Right cardiac atrium (tissue), 5 donors: ENCODE results near the gene OR2A12. TPM values are rescaled to one million over a fixed set of nuclear protein-coding genes. Genes with fewer than 3 reads are reported as not detected.
"Not testable (repeated sequence)": the region's sequence is repeated elsewhere in the genome, so short reads cannot be mapped to it uniquely, and the experiment has no call there.

Experiments
- ATAC-seq, 2 donors: fragments of 200-7000 bp; cut with Tn5 transposase; one replicate each; pipeline versions ENCODE4 v1.8.0 to v1.9.1; 2020; ENCODE audit warnings: moderate library complexity in 2 of 2, mild to moderate bottlenecking in 1 of 2
- DNase-seq, 3 donors: peaks; one replicate each; pipeline ENCODE4 v3.0.0-alpha.2; 2020
- H3K27ac ChIP-seq: one replicate; pipeline ENCODE4 v1.5.1; 2013; ENCODE audit warnings: mild to moderate bottlenecking, low read length, control low read depth, moderate library complexity
- H3K27me3 ChIP-seq: one replicate; pipeline ENCODE4 v1.6.1; 2013; ENCODE audit not compliant: control insufficient read depth, insufficient read depth
- H3K4me1 ChIP-seq: one replicate; pipeline ENCODE4 v1.6.1; 2013; ENCODE audit warnings: low read length; ENCODE audit not compliant: control insufficient read depth, insufficient read depth
- H3K4me3 ChIP-seq: one replicate; pipeline ENCODE4 v1.5.1; 2013; ENCODE audit warnings: low read length, control low read depth
- H3K9me3 ChIP-seq: one replicate; pipeline ENCODE4 v1.6.1; 2013; ENCODE audit warnings: low read length; ENCODE audit not compliant: control insufficient read depth
- WGBS: extraction: QIAGEN DNeasy Blood & Tissue Kit; methylation state at CpG from one replicate; pipeline ENCODE4 v1.1.7; 2013; 5-methylcytosine and 5-hydroxymethylcytosine counted together
- intact Hi-C, 4 donors: fragments of 100-400 bp; cut with DNase I; formaldehyde crosslinking; loops; one replicate each; pipeline versions ENCODE4 v1.11.0 to v1.14.0; 2022 to 2023
- polyA plus RNA-seq: library from polyadenylated mRNA; stranded (reverse); fragments of 200-250 nt; gene quantifications from one replicate; pipeline ENCODE4 v1.2.3, GENCODE V29; 2013
- total RNA-seq, 4 donors: library from RNA; stranded (reverse); fragmentation: NEBNext Ultra II Directional; extraction: Animal tissue kit (Norgen Biotek cat#: 25700); gene quantifications; one replicate each; pipeline ENCODE4 v1.2.1, GENCODE V29; 2021
- donor health status: healthy with polysubstance abuse.
- donor health status: DM: no; HTN: yes; CAD: no.
- donor health status: DM: no; HTN: no; CAD: no.
- donor health status: DM: no; HTN: yes; CAD: no; lungs with severe emphysema.
- donor health status: DM: yes; HTN: yes; CAD: no.

The OR2A12 gene
- total and polyA plus RNA-seq, 5 donors, result not detected

DNA sequence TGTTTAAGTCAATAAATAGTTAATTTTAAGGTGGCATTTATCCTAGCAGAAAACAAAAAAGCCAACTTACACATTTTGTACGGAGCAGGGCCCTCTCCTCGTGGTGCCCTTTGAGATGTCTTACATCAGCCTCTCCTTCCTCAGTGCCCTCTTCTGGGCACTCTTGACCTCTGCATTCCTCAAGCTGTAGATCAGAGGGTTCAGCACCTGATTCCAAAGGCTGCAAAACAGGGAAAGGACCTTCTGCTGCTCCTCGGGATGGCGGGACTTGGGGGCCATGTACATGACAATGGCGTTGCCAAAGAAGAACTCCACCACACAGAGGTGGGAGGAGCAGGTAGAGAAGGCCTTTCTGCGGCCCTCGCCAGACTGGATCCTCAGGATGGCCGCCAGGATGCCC lies 32.3 kb downstream of the OR2A12 start:
- no peaks in the 10 kb centered on the region for H3K9me3 ChIP-seq
- no peak overlapping the region for H3K27ac ChIP-seq
- no peak for ATAC-seq
- H3K27me3 ChIP-seq, result no peaks in the 10 kb centered on the region
- 69% methylated on average over 8 of the region's 8 CpGs for WGBS
- no peaks in the 10 kb centered on the region for H3K4me1 ChIP-seq
- DNase-seq, result no peak
- H3K4me3 ChIP-seq, result no peak overlapping the region
- intact Hi-C loops, result no loop called here

DNA sequence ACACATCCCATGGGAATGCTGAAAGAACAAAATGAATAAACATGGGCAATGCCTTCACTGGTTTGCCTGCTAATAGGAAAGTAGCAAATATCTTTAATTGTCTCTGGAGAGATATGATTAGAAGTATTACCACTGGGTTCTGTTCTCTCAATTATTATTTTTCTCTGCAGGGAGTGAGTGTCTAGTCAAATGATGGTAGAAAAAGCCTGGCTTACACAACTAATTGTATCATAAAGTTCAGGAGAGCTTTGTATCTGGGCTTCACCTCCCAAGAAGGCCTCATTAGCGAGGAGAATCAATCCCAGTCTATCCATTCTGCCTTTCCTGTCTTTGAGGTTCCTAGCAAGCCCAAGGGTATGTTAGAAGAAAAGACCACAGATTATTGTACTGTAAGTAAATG lies 36.8 kb downstream of the OR2A12 start, which contains the start of gene OR2A14:
Gene OR2A14 (plus strand): TSS at position 301 of the 400 bp plus-strand sequence. CDS start 5,937 bp downstream, outside the sequence.
- no peak within 1 kb of the TSS for H3K4me3 ChIP-seq
- DNase-seq (no peak), ATAC-seq (no peak)
- H3K27ac ChIP-seq, result no peak within 1 kb of the TSS
- no peaks in the 10 kb centered on the region for H3K9me3 ChIP-seq
- H3K27me3 ChIP-seq, result no peaks in the 10 kb centered on the region
- WGBS, result 85% methylated on average over 1 of the region's 1 CpG
- intact Hi-C loops, result no loop called here
- H3K4me1 ChIP-seq, result no peaks in the 10 kb centered on the region

DNA sequence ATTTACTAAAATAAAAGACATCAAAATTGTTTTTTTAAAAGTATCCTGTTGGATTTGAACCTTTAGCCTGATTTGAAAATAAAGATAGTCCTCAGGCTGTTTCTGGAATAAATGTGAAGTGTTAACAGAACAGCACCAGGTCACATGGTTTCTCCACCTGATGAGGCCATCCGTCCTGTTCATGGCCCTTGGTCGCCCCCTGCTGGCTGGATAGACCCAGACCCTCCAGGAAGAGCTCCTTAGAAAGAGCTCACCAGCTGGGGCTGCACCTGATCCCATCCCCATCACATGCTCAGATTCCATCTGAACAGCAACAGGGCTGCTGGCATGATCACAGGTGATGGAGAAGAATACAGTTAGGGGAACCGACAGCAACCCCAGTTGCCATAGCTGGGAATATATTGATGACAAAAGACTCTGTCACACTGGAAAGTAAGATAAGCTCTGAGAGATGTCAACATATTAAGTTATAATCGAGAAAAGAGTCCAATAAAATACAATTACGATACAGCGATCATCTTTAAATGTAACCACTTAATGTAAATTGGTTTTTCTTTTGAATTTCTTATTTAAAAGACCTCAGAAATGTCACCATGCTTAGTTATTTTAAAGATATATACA lies 41.7 kb downstream of the OR2A12 start:
- ATAC-seq (peak; percentile 88 to 89), DNase-seq (peak; percentile 85 to 95 (median 91))
- H3K4me1 ChIP-seq, result no peaks in the 10 kb centered on the region
- H3K27ac ChIP-seq, result no peak overlapping the region
- H3K27me3 ChIP-seq, result no peaks in the 10 kb centered on the region
- no peaks in the 10 kb centered on the region for H3K9me3 ChIP-seq
- H3K4me3 ChIP-seq, result no peak overlapping the region
- WGBS, result 32% methylated on average over 6 of the region's 6 CpGs
- intact Hi-C loops, result no loop called here

DNA sequence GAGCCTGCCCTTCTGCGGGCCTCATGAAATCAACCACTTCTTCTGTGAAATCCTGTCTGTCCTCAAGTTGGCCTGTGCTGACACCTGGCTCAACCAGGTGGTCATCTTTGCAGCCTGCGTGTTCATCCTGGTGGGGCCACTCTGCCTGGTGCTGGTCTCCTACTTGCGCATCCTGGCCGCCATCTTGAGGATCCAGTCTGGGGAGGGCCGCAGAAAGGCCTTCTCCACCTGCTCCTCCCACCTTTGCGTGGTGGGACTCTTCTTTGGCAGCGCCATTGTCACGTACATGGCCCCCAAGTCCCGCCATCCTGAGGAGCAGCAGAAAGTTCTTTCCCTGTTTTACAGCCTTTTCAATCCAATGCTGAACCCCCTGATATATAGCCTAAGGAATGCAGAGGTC lies 43.5 kb downstream of the OR2A12 start:
- H3K27ac ChIP-seq, H3K9me3 ChIP-seq, H3K4me1 ChIP-seq, ATAC-seq, intact Hi-C loops, DNase-seq, H3K4me3 ChIP-seq, H3K27me3 ChIP-seq: not testable (repeated sequence)
- WGBS, result 91% methylated on average over 9 of the region's 9 CpGs

DNA sequence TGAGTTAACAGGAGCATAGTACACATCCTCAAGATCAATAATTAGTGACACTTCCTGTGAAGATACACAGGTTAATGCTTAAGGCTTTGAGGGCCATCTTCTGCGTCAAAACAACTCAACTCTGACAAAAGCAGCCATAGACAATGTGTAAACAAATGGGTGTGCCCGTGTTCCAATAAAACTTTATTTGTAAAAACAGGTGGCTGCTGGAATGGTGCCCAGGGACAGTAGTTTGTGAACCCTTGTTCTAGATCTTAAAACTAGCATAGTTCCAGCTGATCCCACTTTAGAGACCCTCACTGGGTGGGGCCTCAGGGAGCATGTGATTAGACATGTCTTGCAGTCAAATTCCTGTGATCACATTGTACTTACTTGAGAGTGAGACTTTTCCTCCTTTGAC lies 44.7 kb downstream of the OR2A12 start:
- Histone ChIP-seq H3K4me1 (no peaks in the 10 kb centered on the region), H3K27me3 (no peaks in the 10 kb centered on the region), H3K27ac (no peak overlapping the region), H3K9me3 (no peaks in the 10 kb centered on the region), H3K4me3 (no peak overlapping the region)
- no peak for DNase-seq
- no peak for ATAC-seq
- WGBS, result 85% methylated on average over 2 of the region's 2 CpGs
- intact Hi-C loops, result no loop called here

DNA sequence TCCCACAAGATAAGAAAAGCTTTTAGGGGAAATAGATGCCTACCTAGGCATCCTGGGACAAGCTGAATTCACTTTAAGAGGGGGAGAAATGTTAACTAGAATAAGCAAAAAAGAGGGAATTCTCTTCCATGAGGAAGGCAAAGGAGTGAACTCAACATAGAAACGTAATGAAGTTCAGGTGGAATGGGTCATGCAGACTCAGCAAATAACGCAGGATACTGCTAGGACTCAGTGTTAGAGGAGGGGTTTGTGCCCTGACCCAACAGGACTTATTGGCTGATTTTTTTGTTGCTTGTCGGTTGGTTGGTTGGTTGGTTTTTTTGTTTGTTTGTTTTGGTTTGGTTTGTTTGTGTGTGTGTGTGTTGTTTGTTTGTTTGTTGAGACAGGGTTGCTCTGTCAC lies 46.2 kb downstream of the OR2A12 start:
- no peak overlapping the region for H3K4me3 ChIP-seq
- ATAC-seq (no peak), DNase-seq (no peak)
- H3K27me3 ChIP-seq, result no peaks in the 10 kb centered on the region
- no peaks in the 10 kb centered on the region for H3K9me3 ChIP-seq
- intact Hi-C loops, result no loop called here
- no peak overlapping the region for H3K27ac ChIP-seq
- WGBS, result 71% methylated on average over 3 of the region's 3 CpGs
- H3K4me1 ChIP-seq, result no peaks in the 10 kb centered on the region

DNA sequence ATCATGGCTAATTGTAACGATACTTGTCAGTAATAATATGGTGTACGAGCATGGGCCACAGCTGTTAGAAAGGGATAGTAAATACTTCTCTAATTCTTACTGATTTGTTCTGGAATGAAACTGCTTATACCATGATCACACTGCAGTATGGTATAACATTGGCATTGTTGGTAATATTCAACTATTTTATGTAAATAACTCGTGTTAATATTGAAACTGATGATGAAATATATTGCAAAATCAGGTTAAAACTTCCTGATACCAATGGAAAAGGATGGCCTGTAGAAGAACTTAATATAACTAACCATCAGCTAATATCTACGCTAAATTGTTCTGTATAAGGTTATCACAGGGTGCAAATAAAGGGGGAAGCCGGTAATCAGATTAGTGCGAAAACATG lies 47.2 kb downstream of the OR2A12 start:
- Histone ChIP-seq H3K4me3 (no peak overlapping the region), H3K4me1 (no peaks in the 10 kb centered on the region), H3K27me3 (no peaks in the 10 kb centered on the region), H3K9me3 (no peaks in the 10 kb centered on the region), H3K27ac (no peak overlapping the region)
- intact Hi-C loops, result no loop called here
- no peak for ATAC-seq
- 81% methylated on average over 6 of the region's 6 CpGs for WGBS
- DNase-seq, result no peak

DNA sequence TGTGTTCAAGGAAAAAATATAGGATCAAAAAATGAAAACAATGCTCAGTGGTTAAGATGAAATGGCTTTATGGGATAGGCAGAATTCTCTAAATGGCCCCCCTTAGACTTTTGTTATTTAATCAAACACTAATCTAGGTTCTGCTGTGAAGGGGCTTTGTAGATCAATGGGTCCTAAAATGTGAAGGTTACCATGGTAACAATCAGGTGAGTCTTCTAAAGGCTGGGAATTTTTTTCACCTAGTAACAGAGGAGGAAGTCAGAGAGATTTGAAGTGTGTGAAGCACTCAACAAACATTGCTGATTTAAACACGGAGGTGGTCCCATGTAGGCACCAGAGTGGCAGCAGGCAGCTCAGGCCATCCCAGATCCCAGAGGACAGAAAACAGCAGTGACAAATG lies 48.0 kb downstream of the OR2A12 start:
- H3K4me1 ChIP-seq, result no peaks in the 10 kb centered on the region
- H3K27me3 ChIP-seq, result no peaks in the 10 kb centered on the region
- WGBS, result 76% methylated on average over 1 of the region's 1 CpG
- H3K4me3 ChIP-seq, result no peak overlapping the region
- ATAC-seq (no peak), DNase-seq (no peak)
- H3K27ac ChIP-seq, result no peak overlapping the region
- intact Hi-C loops, result no loop called here
- H3K9me3 ChIP-seq, result no peaks in the 10 kb centered on the region

DNA sequence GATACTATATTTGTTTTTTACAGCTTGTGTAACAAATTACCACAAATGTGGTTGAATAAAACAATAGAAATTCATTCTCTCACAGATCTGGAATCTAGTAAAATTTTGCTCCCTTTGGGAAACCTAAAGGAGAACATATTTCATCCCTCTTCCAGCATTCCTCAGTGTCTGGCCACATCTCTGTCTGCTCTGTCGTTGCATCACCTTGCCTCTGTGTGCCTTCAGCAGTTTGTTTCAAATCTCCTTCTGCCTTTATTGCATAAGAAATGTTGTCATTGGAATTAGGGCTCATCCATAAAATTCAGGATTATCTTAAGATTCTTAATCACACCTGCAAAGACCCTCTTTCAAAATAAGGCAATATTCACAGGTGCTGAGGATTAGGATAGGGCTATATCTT lies 51.4 kb downstream of the OR2A12 start:
- intact Hi-C loops, result no loop called here
- no peak overlapping the region for H3K4me3 ChIP-seq
- 68% methylated on average over 1 of the region's 1 CpG for WGBS
- H3K27ac ChIP-seq, result no peak overlapping the region
- DNase-seq (no peak), ATAC-seq (no peak)
- no peaks in the 10 kb centered on the region for H3K9me3 ChIP-seq
- no peaks in the 10 kb centered on the region for H3K4me1 ChIP-seq
- no peaks in the 10 kb centered on the region for H3K27me3 ChIP-seq

DNA sequence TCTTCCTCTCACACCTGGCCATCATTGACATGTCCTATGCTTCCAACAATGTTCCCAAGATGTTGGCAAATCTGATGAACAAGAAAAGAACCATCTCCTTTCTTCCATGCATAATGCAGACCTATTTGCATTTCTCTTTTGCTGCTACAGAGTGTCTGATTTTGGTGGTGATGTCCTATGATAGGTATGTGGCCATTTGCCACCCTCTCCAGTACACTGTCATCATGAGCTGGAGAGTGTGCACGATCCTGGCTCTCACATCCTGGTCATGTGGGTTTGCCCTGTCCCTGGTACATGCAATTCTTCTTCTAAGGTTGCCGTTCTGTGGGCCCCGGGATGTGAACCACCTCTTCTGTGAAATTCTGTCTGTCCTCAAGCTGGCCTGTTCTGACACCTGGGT lies 56.1 kb downstream of the OR2A12 start:
- intact Hi-C loops, result no loop called here
- ATAC-seq, result no peak
- H3K27me3 ChIP-seq, result no peaks in the 10 kb centered on the region
- H3K27ac ChIP-seq, result no peak overlapping the region
- no peaks in the 10 kb centered on the region for H3K9me3 ChIP-seq
- no peak for DNase-seq
- no peaks in the 10 kb centered on the region for H3K4me1 ChIP-seq
- whole genome bisulfite sequencing, result 80% methylated on average over 3 of the region's 3 CpGs
- no peak overlapping the region for H3K4me3 ChIP-seq

DNA sequence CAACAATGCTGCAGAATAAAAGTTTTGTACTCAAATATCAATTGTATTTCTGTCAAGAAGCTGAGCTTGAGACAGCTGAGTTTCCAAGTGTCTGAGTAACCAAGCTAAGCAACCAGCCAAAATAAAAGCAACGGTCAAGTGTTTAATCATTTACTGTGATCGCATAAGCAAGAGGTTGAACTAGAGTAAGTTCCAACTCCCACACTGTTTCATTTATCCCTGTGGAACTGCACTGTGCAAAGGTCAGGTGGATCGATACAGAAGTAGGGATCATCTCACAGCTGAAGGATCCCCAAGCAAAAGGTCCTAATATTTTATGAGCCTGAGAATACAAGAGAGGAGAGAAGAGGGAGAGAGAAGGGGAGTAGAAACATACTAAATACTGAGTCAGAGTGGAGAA lies 58.3 kb downstream of the OR2A12 start:
- DNase-seq (no peak), ATAC-seq (no peak)
- Histone ChIP-seq H3K4me1 (no peaks in the 10 kb centered on the region), H3K9me3 (peaks cover 2% of the 10 kb centered on the region), H3K27me3 (no peaks in the 10 kb centered on the region), H3K27ac (no peak overlapping the region), H3K4me3 (no peak overlapping the region)
- intact Hi-C loops, result no loop called here
- 92% methylated on average over 3 of the region's 3 CpGs for WGBS

DNA sequence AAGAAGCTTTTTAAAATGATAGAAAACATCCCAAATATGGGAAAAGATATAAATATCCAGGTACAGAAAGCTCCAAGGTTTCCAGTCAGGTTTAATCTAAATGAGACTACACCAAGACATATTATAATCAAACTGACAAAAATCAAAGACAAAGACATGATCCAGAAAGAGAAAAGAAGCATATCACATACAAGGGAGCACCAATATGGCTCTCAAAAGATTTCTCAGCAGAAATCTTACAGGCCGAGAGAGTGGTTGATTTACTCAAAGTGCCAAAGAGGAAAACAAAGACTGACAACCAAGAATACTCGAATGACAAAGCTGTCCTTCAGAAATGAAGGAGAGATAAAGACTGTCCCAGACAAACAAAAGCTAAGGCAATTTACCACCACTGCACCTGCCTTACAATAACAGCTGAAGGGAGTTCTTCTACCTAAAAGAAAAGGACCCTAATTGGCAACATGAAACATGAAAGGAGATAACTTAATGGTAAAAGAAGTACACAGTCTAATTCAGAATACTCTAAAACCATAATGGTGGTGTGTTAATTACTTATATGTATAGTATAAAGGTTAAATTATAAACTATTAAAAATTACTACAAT lies 62.2 kb downstream of the OR2A12 start:
- no peak overlapping the region for H3K4me3 ChIP-seq
- DNase-seq (no peak), ATAC-seq (no peak)
- H3K9me3 ChIP-seq, result peaks cover 2% of the 10 kb centered on the region
- intact Hi-C loops, result no loop called here
- H3K27ac ChIP-seq, result no peak overlapping the region
- H3K4me1 ChIP-seq, result no peaks in the 10 kb centered on the region
- H3K27me3 ChIP-seq, result no peaks in the 10 kb centered on the region
- WGBS, result 80% methylated on average over 2 of the region's 2 CpGs
